Left renal pelvis (tissue), 4 donors: Measurements from ENCODE around the gene ARL6IP1. TPM values are rescaled to one million over a fixed set of nuclear protein-coding genes. Genes with fewer than 3 reads are reported as not detected.
"Not testable (repeated sequence)": the region's sequence is repeated elsewhere in the genome, so short reads cannot be mapped to it uniquely, and the experiment has no call there.

Experiments used
- DNase-seq, 4 donors: peaks; one replicate each; pipeline ENCODE4 v3.0.0-alpha.2; 2013; ENCODE audit warnings: low read depth in 4 of 4, low spot score in 3 of 4
- polyA plus RNA-seq, 4 donors: library from polyadenylated mRNA; unstranded; fragments of 120-200 nt; gene quantifications; one replicate each; pipeline ENCODE4 v1.2.1, GENCODE V29; 2013; ENCODE audit not compliant: insufficient read length in 4 of 4

The ARL6IP1 gene
- polyA plus RNA-seq, 4 donors = 218 to 338 (median 268) TPM

- not testable (repeated sequence) for DNase-seq
These were observed 34.1 kb downstream of the ARL6IP1 start for GRCh38 chr16:18767217-18767616.

DNA sequence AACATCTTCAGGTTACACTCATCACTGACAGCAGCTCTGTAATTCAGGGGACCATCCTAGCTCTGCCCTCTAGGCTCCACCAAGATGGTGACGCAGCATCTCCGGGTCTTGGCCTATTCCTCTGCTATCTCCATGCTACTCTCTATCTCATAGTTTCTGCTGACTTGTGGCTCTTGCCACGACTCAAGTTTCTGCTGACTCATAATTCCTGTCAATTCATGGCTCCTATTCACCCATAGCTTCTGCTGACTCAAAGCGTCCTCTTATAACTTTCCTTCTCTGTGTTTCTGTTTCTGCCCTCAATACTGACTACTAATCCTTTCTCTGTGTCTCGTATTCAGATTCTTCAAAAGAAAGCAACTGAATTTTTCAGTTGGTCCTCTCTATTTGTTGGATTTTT, 38.6 kb downstream of the ARL6IP1 start:
- DNase-seq = not testable (repeated sequence)

DNA sequence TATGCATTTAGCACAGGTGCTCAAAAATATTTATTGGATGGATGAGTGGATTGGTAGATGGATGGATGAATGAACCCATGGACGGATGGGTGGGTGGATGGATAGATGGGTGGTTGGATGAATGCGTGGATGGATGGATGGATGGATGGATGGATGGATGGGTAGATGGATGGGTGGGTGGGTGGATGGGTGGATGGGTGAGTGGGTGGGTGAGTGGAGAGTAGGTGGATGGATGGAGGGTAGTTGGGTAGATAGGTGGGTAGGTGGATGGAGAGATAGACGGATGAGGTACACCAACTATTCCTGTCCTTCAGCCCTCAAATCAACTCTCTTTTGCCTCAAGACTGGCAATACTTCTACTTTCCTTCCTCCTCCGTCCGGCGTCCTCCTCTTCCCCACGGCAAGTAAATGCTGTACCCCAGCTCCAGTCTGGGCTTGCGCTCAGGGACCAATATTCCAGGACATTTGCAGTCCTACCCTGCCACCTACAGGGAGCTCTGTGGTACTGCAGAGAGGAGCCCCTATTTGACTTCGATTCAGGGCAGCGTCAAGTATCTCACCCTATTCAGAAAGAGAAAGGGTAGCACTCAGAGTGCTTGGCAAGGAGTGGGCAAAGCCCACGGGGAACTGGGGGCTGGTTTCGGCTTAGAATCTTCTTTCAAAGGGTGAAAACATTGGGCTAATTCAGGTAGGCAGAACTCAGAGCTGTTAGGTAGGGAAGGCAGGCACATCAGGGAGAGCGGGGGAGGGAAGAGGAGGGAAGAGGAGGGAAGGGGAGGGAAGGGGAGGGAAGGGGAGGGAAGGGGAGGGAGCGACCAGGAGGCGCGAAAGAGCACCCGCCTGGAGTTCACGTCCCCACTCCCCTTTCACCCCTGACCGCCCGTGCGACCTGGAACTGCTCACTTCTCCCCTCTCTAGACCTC, 41.5 kb downstream of the ARL6IP1 start:
- DNase-seq = not testable (repeated sequence)

DNA sequence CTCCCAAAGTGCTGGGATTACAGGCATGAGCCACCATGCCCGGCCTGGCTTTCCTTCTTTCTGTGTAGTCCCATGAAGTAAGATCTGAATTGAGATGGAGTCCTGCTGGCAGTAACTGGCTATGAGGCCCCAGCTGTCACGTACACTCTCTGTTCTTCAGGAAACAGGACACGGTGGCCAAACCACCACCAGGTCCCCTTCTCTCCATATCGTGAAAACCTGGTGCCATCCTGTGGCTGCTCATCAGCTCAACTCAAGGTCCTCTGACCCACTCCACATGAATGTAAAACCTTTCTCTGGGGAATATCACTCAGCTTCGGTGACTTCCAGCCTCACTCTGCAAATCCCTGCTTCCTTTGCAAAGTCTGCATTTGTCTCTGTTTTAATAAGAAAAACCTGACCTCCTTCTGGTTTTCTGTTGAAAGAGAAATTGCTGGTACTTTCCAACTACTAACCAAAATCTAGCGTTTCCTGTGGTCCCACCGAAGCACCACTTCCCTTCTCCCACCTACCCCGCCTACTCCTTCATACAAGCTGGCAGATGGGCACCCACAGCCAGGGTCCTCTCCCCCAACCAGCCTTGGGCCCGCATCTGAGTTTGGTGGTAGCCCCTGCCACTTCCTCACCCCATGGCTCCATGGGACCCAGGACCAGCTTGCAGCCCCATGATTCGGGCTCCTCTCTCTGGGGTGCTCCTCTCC, 43.2 kb downstream of the ARL6IP1 start:
- not testable (repeated sequence) for DNase-seq

DNA sequence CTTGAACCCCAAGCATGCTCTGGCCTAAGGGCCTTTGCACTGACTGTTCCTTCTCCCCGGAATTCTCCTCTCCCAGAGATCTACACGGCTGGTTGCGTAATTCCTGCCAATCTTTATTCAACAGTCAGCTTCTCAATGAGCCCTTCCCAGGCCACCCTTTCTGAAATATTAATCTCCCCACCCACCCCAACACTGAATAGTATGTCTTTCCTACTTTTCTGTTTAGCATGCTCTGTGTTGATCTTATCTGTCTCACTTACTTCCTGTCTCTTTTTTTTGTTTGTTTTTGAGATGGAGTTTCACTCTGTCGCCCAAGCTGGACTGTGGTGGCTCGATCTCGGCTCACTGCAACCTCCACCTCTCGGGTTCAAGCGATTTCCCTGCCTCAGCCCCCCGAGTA, 44.7 kb downstream of the ARL6IP1 start:
- DNase-seq = not testable (repeated sequence)

DNA sequence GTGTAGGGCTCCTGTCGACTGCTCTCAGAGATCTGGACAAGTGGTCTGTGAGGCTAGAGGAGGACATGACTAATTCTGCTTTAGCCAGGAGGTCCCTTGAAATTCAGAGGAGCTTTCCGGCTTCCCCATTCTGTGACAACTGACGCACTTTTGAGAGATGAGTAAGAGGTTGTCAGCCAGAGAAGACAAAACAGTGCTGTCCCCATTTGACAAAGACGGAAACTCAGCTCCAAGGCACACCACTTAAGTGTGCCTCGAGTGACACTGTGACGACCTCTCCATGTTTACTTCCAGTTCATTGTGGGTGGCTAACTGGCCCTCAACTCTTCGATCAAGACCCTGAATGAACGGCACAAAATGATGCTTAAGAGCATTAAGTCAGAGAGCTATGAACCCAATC, 58.5 kb downstream of the ARL6IP1 start:
- DNase-seq = not testable (repeated sequence)

Other genes starting within 250 kb of the ARL6IP1 start
- gene NOMO2, start 239.5 kb downstream of the ARL6IP1 start, polyA plus RNA-seq = 100 to 1,000 TPM in 1 of 4 donors, 10 to 100 TPM in 3; 76.0 to 110 (median 95.4) TPM
- gene RPS15A, start 11.2 kb downstream of the ARL6IP1 start, polyA plus RNA-seq = 1,000 to 10,000 TPM; 1,951 to 2,301 (median 2,194) TPM
- 10 to 100 TPM; 44.5 to 65.0 (median 55.4) TPM for gene SMG1, start 124.9 kb upstream of the ARL6IP1 start, polyA plus RNA-seq
- gene TMC7, start 182.4 kb upstream of the ARL6IP1 start, polyA plus RNA-seq = 1 to 10 TPM in 3 of 4 donors, under 1 TPM in 1; 1.00 to 2.4 (median 1.5) TPM